ENCODE measurements around the gene BTRC.
A peak's percentile ranks its signal among the peaks of the same experiment; 100 is the strongest.

DNA sequence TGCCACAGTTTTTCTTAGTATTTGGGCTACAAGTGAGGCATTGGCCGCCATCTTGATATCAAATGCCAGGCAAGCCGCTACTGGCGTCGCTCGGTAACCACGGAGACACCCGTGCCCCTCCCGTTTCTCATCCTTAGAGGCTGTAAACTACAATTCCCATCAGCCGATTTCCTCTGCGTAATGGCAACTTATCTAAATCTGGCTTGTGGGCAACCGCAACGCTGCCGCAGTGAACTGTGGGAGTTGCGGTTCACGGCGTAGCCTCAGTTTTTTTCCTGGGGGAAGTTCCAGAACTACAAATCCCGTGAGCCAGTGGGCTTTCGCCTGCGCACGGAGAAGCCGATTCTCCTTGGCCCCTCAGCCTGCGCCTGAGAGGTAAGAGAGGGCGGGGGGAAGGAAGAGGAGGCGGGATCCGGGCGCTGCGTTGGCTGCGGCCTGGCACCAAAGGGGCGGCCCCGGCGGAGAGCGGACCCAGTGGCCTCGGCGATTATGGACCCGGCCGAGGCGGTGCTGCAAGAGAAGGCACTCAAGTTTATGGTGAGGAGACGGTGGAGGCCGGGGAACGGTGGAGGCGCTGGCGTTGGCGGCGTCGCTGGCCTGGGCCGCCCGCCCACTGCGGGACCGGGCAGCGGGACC, at the start of gene BTRC:
- TF ChIP-seq, protein P1, sequence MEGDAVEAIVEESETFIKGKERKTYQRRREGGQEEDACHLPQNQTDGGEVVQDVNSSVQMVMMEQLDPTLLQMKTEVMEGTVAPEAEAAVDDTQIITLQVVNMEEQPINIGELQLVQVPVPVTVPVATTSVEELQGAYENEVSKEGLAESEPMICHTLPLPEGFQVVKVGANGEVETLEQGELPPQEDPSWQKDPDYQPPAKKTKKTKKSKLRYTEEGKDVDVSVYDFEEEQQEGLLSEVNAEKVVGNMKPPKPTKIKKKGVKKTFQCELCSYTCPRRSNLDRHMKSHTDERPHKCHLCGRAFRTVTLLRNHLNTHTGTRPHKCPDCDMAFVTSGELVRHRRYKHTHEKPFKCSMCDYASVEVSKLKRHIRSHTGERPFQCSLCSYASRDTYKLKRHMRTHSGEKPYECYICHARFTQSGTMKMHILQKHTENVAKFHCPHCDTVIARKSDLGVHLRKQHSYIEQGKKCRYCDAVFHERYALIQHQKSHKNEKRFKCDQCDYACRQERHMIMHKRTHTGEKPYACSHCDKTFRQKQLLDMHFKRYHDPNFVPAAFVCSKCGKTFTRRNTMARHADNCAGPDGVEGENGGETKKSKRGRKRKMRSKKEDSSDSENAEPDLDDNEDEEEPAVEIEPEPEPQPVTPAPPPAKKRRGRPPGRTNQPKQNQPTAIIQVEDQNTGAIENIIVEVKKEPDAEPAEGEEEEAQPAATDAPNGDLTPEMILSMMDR (IDR thresholded peaks at IDR 0.05) = peak in 1 of 7 experiments; percentile 8
- TF ChIP-seq POLR2A (IDR thresholded peaks at IDR 0.05) = peak; percentile 31 to 75 (median 71)

Measured in body of pancreas (tissue), 4 donors.